HEK293 (cell line): ENCODE results near the gene PRAC1.

ENCODE experiments used
- CTCF ChIA-PET: fragments of 350-600 bp; formaldehyde crosslinking; extraction: SDS; loops from one replicate; lab custom pipeline; 2021; ENCODE audit warnings: antibody characterized with exemption; lab: Yijun Ruan, JAX
- POLR2A ChIA-PET: fragments of 300-600 bp; formaldehyde crosslinking; extraction: SDS; loops from one replicate; lab custom pipeline; 2020; ENCODE audit warnings: antibody characterized with exemption, inconsistent platforms; lab: Yijun Ruan, JAX
- H3K27ac ChIP-seq: fragments of 200-500 bp; sonication (Bioruptor generic); 2 replicates; pipeline ENCODE4 v1.5.1; 2014; ENCODE audit warnings: low read depth, low read length, control low read depth, inconsistent platforms; ENCODE audit errors: extremely low read depth
- H3K36me3 ChIP-seq, 2 experiments: fragments of 200-500 bp in 1 of 2; sonication (Bioruptor generic) in 1 of 2; 1 replicate in 1 of 2; 2 replicates in 1 of 2; pipeline ENCODE4 v1.5.1; 2014 to 2017; ENCODE audit warnings: inconsistent platforms in 2 of 2, low read length in 2 of 2; ENCODE audit not compliant: control insufficient read depth in 2 of 2, insufficient read depth in 1 of 2
- H3K4me1 ChIP-seq: fragments of 200-500 bp; sonication (Bioruptor generic); 2 replicates; pipeline ENCODE4 v1.5.1; 2014; ENCODE audit warnings: mild to moderate bottlenecking, low read length, inconsistent platforms; ENCODE audit not compliant: control insufficient read depth, insufficient read depth
- H3K4me3 ChIP-seq: 2 replicates; pipeline ENCODE4 v1.5.1; 2011; ENCODE audit warnings: low read depth, mild to moderate bottlenecking, control low read depth, low read length, moderate library complexity
- H3K9me3 ChIP-seq: fragments of 200-500 bp; sonication (Bioruptor generic); 2 replicates; pipeline ENCODE4 v1.5.1; 2014; ENCODE audit warnings: low read depth, low read length, inconsistent platforms; ENCODE audit not compliant: control insufficient read depth, insufficient read depth
- CTCF ChIP-seq: fragments of 450-650 bp; formaldehyde crosslinking; IDR thresholded peaks from 2 replicates; pipeline ENCODE4 v1.5.1; 2016; ENCODE audit warnings: missing biosample characterization, missing genetic modification characterization
- GLIS2 ChIP-seq: fragments of 450-650 bp; formaldehyde crosslinking; IDR thresholded peaks from 2 replicates; pipeline ENCODE4 v1.5.1; 2016; ENCODE audit warnings: missing biosample characterization, missing genetic modification characterization
- HOXC10 ChIP-seq: sonication (generic); formaldehyde crosslinking; IDR thresholded peaks from 2 replicates; pipeline ENCODE4 v1.8.1; 2023; ENCODE audit warnings: mild to moderate bottlenecking, missing genetic modification reagents
- SCRT2 ChIP-seq: fragments of 450-650 bp; formaldehyde crosslinking; IDR thresholded peaks from 2 replicates; pipeline ENCODE4 v1.5.1; 2016; ENCODE audit warnings: missing biosample characterization, missing genetic modification characterization
- SP2 ChIP-seq: fragments of 450-650 bp; formaldehyde crosslinking; IDR thresholded peaks from 2 replicates; pipeline ENCODE4 v1.5.1; 2016; ENCODE audit warnings: missing biosample characterization, missing genetic modification characterization
- SP7 ChIP-seq: fragments of 450-650 bp; formaldehyde crosslinking; IDR thresholded peaks from 2 replicates; pipeline ENCODE4 v1.5.1; 2016; ENCODE audit warnings: missing biosample characterization, missing genetic modification characterization
- TCF7L2 ChIP-seq: IDR thresholded peaks from 2 replicates; pipeline ENCODE4 v1.6.1; 2011; ENCODE audit warnings: low read depth, mild to moderate bottlenecking, inconsistent platforms, low read length, moderate library complexity, borderline replicate concordance
- ZEB2 ChIP-seq: fragments of 450-650 bp; formaldehyde crosslinking; IDR thresholded peaks from 2 replicates; pipeline ENCODE4 v1.5.1; 2016; ENCODE audit warnings: missing biosample characterization, missing genetic modification characterization
- ZNF146 ChIP-seq: fragments of 450-650 bp; formaldehyde crosslinking; IDR thresholded peaks from 2 replicates; pipeline ENCODE4 v1.5.1; 2016; ENCODE audit warnings: missing biosample characterization, missing genetic modification characterization
- ZNF16 ChIP-seq: fragments of 450-650 bp; formaldehyde crosslinking; IDR thresholded peaks from 2 replicates; pipeline ENCODE4 v1.5.1; 2016; ENCODE audit warnings: low read depth, missing biosample characterization, missing genetic modification characterization
- ZNF174 ChIP-seq: fragments of 450-650 bp; formaldehyde crosslinking; IDR thresholded peaks from 2 replicates; pipeline ENCODE4 v1.5.0; 2017; ENCODE audit warnings: missing biosample characterization, mild to moderate bottlenecking, missing genetic modification characterization
- ZNF280D ChIP-seq: fragments of 450-650 bp; formaldehyde crosslinking; IDR thresholded peaks from 2 replicates; pipeline ENCODE4 v1.5.1; 2016; ENCODE audit warnings: missing biosample characterization, missing genetic modification characterization
- ZNF521 ChIP-seq: fragments of 450-650 bp; formaldehyde crosslinking; IDR thresholded peaks from 2 replicates; pipeline ENCODE4 v1.5.1; 2017; ENCODE audit warnings: missing biosample characterization, mild to moderate bottlenecking, missing genetic modification characterization
- ZNF529 ChIP-seq: fragments of 450-650 bp; formaldehyde crosslinking; IDR thresholded peaks from 2 replicates; pipeline ENCODE4 v1.5.1; 2017; ENCODE audit warnings: missing genetic modification characterization, missing biosample characterization; ENCODE audit not compliant: insufficient replicate concordance
- ZNF654 ChIP-seq: fragments of 450-650 bp; formaldehyde crosslinking; IDR thresholded peaks from 2 replicates; pipeline ENCODE4 v1.5.1; 2016; ENCODE audit warnings: low read depth, missing biosample characterization, missing genetic modification characterization
- ZSCAN30 ChIP-seq: fragments of 450-650 bp; IDR thresholded peaks from 2 replicates; pipeline ENCODE4 v1.5.1; 2018; ENCODE audit warnings: missing biosample characterization, mild to moderate bottlenecking, missing genetic modification characterization, moderate library complexity

Gene PRAC1

GRCh38 chr17:48725004-48725287 is 2.6 kb upstream of the PRAC1 start:
- Histone ChIP-seq H3K4me3 (no peak overlapping the region), H3K27ac (no peak overlapping the region)

DNA sequence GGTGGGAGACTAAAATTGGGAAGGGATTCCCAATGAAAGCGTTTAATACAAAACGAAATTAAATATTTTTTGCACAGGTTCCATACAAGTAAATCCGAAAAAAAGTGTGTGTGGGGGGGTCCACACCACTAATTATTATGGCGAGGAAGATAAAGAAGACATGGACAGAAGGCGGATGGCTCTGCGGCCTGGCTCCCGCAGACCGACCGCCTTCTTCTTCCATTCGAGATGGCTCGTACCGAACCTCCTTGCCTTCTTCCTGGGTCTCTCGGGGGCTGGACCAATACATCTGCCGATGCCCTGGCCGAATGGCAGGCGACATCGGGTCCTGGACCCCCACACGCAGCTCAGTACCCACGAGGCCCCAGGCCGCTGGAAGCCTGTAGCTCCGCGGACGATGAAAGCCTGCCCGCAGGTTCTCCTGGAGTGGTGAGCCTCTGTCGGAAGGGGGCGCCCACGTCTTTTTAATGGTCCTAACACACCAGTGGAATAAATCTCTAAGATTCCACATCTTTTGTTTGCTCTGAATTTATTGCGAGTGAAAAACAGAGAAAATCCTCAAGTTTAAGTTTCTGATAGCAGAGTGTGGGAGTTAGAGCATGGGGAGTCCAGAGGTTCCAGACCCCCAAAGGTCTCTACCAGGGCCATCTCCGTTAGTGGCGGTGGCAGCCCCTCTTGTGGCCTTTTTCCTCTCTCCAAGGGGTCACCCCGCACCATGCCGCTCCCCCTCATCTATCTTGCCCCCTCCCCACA is 2.1 kb upstream of the PRAC1 start:
- POLR2A ChIA-PET, result interaction anchor here (1.2 to 2.3 kb wide), 2 partner anchors 10 to 67 kb away, joined by 3 to 8 read pairs; no protein-coding TSS in a partner anchor
- Histone ChIP-seq H3K27ac (no peak overlapping the region), H3K4me3 (no peak overlapping the region), H3K4me1 (peaks cover 3% of the 10 kb centered on the region), H3K9me3 (no peaks in the 10 kb centered on the region), H3K36me3 (peaks cover 0 to 22% of the 10 kb centered on the region in 2 experiments; a peak in 1 of 3 replicates)
- TF ChIP-seq ZNF529 (tag by site-specific recombination) (no peak), ZEB2 (no peak), ZNF16 (no peak), ZNF174 (no peak), GLIS2 (tag by site-specific recombination) (peak; percentile 48), SP7 (tag by site-specific recombination) (no peak), HOXC10 (CRISPR knock-in tag) (no peak), SP2 (tag by site-specific recombination) (no peak), ZSCAN30 (0 out of 2 replicates have a peak, but pooled peaks have one; percentile 42), CTCF (tag by site-specific recombination) (peak; percentile 56), SCRT2 (tag by site-specific recombination) (peak; percentile 67; the same call in 1 of the 2 replicates), ZNF654 (tag by site-specific recombination) (peak; percentile 90)
- CTCF ChIA-PET, result interaction anchor here (0.5 to 14.1 kb wide), 60 partner anchors 9 to 570 kb away, joined by 3 to 246 read pairs (median 4); partner anchors contain the start of genes ATP5MC1 and SNF8

More at GRCh38 chr17:48725004-48725287, 2.6 kb upstream of the PRAC1 start:
- TF ChIP-seq TCF7L2, result no peak
- TF ChIP-seq ZNF280D (tag by site-specific recombination), result no peak
- no peak for TF ChIP-seq ZNF521 (tag by site-specific recombination)
- TF ChIP-seq ZNF146 (tag by site-specific recombination), result no peak
- peaks cover 0 to 22% of the 10 kb centered on the region in 2 experiments; a peak in 1 of 3 replicates for H3K36me3 ChIP-seq
- POLR2A ChIA-PET, result interaction anchor here (1.2 to 2.3 kb wide), 2 partner anchors 9 to 66 kb away, joined by 3 to 8 read pairs; no protein-coding TSS in a partner anchor
- CTCF ChIA-PET, result interaction anchor here (0.6 to 14.1 kb wide), 32 partner anchors 9 to 570 kb away, joined by 3 to 246 read pairs (median 7); no protein-coding TSS in a partner anchor
- H3K4me1 ChIP-seq, result peaks cover 7% of the 10 kb centered on the region
- H3K9me3 ChIP-seq, result no peaks in the 10 kb centered on the region
